ENCODE measurements around the gene SLC25A39. TPM values are rescaled to one million over a fixed set of nuclear protein-coding genes. Genes with fewer than 3 reads are reported as not detected.

SLC25A39 gene
- total and polyA plus RNA-seq, 9 of the 15 experiments (the other 6 are each of a cell fraction or from before 2014, with no cell fraction given): 4.8 to 267 (median 140) TPM

DNA sequence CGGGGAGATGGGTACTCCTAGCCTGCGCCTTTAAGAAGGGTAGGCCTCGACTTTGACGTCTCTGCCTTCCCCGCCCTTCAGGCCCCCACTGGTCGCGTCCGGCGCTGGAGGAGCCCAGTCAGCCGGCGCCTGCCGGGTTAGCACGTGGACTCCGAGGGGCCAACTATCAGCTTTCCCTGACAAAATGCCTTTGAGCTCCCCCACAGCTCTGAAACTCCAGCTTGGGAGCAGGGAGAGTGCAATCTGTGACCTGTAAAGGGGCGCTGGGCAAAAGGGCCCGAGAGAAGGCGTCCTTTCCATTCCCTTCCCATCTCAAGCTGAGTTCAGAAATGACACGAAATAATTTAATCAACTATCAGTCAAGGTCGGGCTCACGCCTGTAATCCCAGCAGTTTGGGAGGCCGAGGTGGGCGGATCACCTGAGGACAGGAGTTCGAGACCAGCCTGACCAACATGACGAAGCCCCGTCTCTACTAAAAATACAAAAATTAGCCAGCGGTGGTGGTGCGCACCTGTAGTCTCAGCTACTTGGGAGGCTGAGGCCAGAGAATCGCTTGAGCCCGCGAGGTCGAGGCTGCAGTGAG is 2.3 kb upstream of the SLC25A39 start (continued):
- TF ChIP-seq POLR2AphosphoS5 (IDR thresholded peaks at IDR 0.05; ENCODE audit: control insufficient read depth, insufficient read depth, low read depth, low read length) (no peak), SREBF1 (IDR thresholded peaks at IDR 0.05; ENCODE audit: borderline replicate concordance, low read depth, low read length) (no peak), LCOR (CRISPR knock-in tag; IDR thresholded peaks at IDR 0.05) (no peak), ZNF699 (CRISPR knock-in tag; IDR thresholded peaks at IDR 0.05; ENCODE audit: insufficient replicate concordance) (no peak), HLTF (IDR thresholded peaks at IDR 0.05) (no peak), ARNT (IDR thresholded peaks at IDR 0.05) (0 out of 4 replicates have a peak, but pooled peaks of 1 of the 2 experiments have one; percentile 56), ZNF12 (CRISPR knock-in tag; IDR thresholded peaks at IDR 0.05) (no peak), ZNF239 (CRISPR knock-in tag; IDR thresholded peaks at IDR 0.05) (no peak), SRSF9 (IDR thresholded peaks at IDR 0.05; ENCODE audit: borderline replicate concordance, low read depth, low read length) (no peak), POLR2B (IDR thresholded peaks at IDR 0.05; ENCODE audit: low read depth, partially characterized antibody) (no peak), SP2 (IDR thresholded peaks at IDR 0.05; ENCODE audit: extremely low read depth, low read depth, low read length, poor library complexity, severe bottlenecking) (no peak), NR2C2 (CRISPR knock-in tag; IDR thresholded peaks at IDR 0.05) (no peak), NR2C2 (tag; IDR thresholded peaks at IDR 0.05) (no peak), BRF2 (IDR thresholded peaks at IDR 0.05; ENCODE audit: borderline replicate concordance, insufficient read depth, insufficient read length) (no peak), FOXM1 (IDR thresholded peaks at IDR 0.05; ENCODE audit: low read depth) (peak; percentile 85), FOXM1 (CRISPR knock-in tag; IDR thresholded peaks at IDR 0.05; ENCODE audit: low read depth) (no peak), SMAD2 (IDR thresholded peaks at IDR 0.05; ENCODE audit: low read depth, low read length) (no peak), FOXA1 (IDR thresholded peaks at IDR 0.05; ENCODE audit: borderline replicate concordance) (no peak), ZNF146 (CRISPR knock-in tag; IDR thresholded peaks at IDR 0.05; ENCODE audit: unreplicated experiment) (no peak), MYNN (IDR thresholded peaks at IDR 0.05) (no peak), MYNN (CRISPR knock-in tag; IDR thresholded peaks at IDR 0.05) (no peak), MECOM (CRISPR knock-in tag; IDR thresholded peaks at IDR 0.05) (no peak), GABPB2 (CRISPR knock-in tag; conservative IDR thresholded peaks at IDR 0.05) (no peak), MCM2 (IDR thresholded peaks at IDR 0.05; ENCODE audit: low read depth) (no peak), ZBTB7A (IDR thresholded peaks at IDR 0.05; ENCODE audit: borderline replicate concordance, control insufficient read depth, low read depth, low read length) (no peak; the same call in 1 of the 2 replicates), CSDE1 (IDR thresholded peaks at IDR 0.05) (no peak)
- TF ChIP-seq, protein P1, sequence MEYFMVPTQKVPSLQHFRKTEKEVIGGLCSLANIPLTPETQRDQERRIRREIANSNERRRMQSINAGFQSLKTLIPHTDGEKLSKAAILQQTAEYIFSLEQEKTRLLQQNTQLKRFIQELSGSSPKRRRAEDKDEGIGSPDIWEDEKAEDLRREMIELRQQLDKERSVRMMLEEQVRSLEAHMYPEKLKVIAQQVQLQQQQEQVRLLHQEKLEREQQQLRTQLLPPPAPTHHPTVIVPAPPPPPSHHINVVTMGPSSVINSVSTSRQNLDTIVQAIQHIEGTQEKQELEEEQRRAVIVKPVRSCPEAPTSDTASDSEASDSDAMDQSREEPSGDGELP (CRISPR knock-in tag; IDR thresholded peaks at IDR 0.05; ENCODE audit: borderline replicate concordance): peak; percentile 89
- TF ChIP-seq, protein P2, sequence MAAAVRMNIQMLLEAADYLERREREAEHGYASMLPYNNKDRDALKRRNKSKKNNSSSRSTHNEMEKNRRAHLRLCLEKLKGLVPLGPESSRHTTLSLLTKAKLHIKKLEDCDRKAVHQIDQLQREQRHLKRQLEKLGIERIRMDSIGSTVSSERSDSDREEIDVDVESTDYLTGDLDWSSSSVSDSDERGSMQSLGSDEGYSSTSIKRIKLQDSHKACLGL (CRISPR knock-in tag; IDR thresholded peaks at IDR 0.05; ENCODE audit: borderline replicate concordance, poor library complexity, severe bottlenecking): peak; percentile 81
- TF ChIP-seq, protein P3, sequence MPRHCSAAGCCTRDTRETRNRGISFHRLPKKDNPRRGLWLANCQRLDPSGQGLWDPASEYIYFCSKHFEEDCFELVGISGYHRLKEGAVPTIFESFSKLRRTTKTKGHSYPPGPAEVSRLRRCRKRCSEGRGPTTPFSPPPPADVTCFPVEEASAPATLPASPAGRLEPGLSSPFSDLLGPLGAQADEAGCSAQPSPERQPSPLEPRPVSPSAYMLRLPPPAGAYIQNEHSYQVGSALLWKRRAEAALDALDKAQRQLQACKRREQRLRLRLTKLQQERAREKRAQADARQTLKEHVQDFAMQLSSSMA (CRISPR knock-in tag; IDR thresholded peaks at IDR 0.05): no peak
